GM18526 (cell line): ENCODE data around the gene NFIB.

Experiments used
- POLR2A ChIP-seq: IDR thresholded peaks from 3 replicates; pipeline ENCODE4 v1.6.1; 2011; ENCODE audit not compliant: insufficient read length; ENCODE audit errors: extremely low read depth

Gene NFIB

GRCh38 chr9:14313951-14314423 lies at the start of gene NFIB:
NFIB (minus strand) TSS chr9:14314141; CDS start chr9:14313511, 630 bp downstream.
- TF ChIP-seq POLR2A: no peak

GRCh38 chr9:14362175-14362574 lies 48.2 kb upstream of the NFIB start:
- no peak for TF ChIP-seq POLR2A

- TF ChIP-seq POLR2A: no peak
These were observed 47.1 kb upstream of the NFIB start for GRCh38 chr9:14361074-14361473.

GRCh38 chr9:14358523-14358922 lies 44.6 kb upstream of the NFIB start:
- TF ChIP-seq POLR2A: no peak

- TF ChIP-seq POLR2A: no peak
These were observed 42.7 kb upstream of the NFIB start for GRCh38 chr9:14356351-14357265.

GRCh38 chr9:14354201-14354600 lies 40.3 kb upstream of the NFIB start:
- TF ChIP-seq POLR2A: no peak

GRCh38 chr9:14353222-14354056 lies 39.5 kb upstream of the NFIB start:
- TF ChIP-seq POLR2A: no peak

GRCh38 chr9:14352503-14352902 lies 38.6 kb upstream of the NFIB start:
- TF ChIP-seq POLR2A: no peak

GRCh38 chr9:14351221-14351836 lies 37.4 kb upstream of the NFIB start:
- TF ChIP-seq POLR2A: no peak

GRCh38 chr9:14350754-14351153 lies 36.8 kb upstream of the NFIB start:
- no peak for TF ChIP-seq POLR2A

GRCh38 chr9:14350349-14350728 lies 36.4 kb upstream of the NFIB start:
- no peak for TF ChIP-seq POLR2A

- TF ChIP-seq POLR2A: no peak
These were observed 35.8 kb upstream of the NFIB start for GRCh38 chr9:14349447-14350348.

- TF ChIP-seq POLR2A: no peak
These were observed 35.2 kb upstream of the NFIB start for GRCh38 chr9:14349146-14349446.

- TF ChIP-seq POLR2A: no peak
These were observed 34.6 kb upstream of the NFIB start for GRCh38 chr9:14348373-14349145.
